Ovary (tissue), 3 donors: ENCODE data around the gene GPR183.

Experiments used
- CTCF ChIP-seq, 3 donors: fragments of 450-650 bp in 2 of 3; fragments of 200-600 bp in 1 of 3; IDR thresholded peaks; one replicate each; pipeline versions ENCODE4 v1.5.1 to v1.8.0; 2016 to 2022; ENCODE audit warnings: antibody characterized with exemption in 3 of 3, mild to moderate bottlenecking in 1 of 3
- EP300 ChIP-seq: sonication (generic); formaldehyde crosslinking; IDR thresholded peaks from one replicate; pipeline ENCODE4 v1.6.1; 2017; ENCODE audit warnings: antibody characterized with exemption
- POLR2A ChIP-seq: fragments of 450-650 bp; IDR thresholded peaks from one replicate; pipeline ENCODE4 v1.6.1; 2017; ENCODE audit warnings: antibody characterized with exemption, mild to moderate bottlenecking, moderate library complexity
- donor health status: DM: no; HTN: no; CAD: no.

- TF ChIP-seq POLR2A (no peak), CTCF (IDR thresholded peaks at IDR 0.05) (no peak), EP300 (no peak)
Measured at GRCh38 chr13:99327126-99327525, 19.9 kb upstream of the GPR183 start.
